ENCODE data around the gene ORM1. TPM values are rescaled to one million over a fixed set of nuclear protein-coding genes. Genes with fewer than 3 reads are reported as not detected.
"Not testable (repeated sequence)": the region's sequence is repeated elsewhere in the genome, so short reads cannot be mapped to it uniquely, and the experiment has no call there.

ORM1 gene
- total RNA-seq, 1 donor, result not detected

DNA sequence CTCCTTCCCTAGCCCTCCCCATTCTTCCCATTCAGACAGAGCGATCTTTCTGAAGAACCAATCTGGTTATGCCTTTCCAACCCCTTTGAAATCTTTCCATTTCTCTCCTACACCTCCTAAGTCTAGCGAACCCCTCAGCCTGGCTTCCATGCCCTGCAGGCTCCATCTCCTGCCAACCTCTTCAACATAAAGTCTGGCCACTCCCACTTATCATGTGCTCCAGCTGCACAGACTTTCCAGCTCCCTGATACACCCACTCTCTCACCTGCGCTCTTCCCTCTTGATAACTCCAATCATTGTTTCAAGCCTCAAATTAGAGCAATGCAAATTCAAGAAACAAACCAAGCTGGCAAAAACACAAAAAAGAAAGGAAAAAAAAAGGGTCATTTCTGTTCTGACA, 3.8 kb upstream of the ORM1 start:
- no peak for DNase-seq (ENCODE audit: low read depth)
- H3K4me3 ChIP-seq (ENCODE audit: low read depth, low read length), result no peak overlapping the region
- TF ChIP-seq, protein P1, sequence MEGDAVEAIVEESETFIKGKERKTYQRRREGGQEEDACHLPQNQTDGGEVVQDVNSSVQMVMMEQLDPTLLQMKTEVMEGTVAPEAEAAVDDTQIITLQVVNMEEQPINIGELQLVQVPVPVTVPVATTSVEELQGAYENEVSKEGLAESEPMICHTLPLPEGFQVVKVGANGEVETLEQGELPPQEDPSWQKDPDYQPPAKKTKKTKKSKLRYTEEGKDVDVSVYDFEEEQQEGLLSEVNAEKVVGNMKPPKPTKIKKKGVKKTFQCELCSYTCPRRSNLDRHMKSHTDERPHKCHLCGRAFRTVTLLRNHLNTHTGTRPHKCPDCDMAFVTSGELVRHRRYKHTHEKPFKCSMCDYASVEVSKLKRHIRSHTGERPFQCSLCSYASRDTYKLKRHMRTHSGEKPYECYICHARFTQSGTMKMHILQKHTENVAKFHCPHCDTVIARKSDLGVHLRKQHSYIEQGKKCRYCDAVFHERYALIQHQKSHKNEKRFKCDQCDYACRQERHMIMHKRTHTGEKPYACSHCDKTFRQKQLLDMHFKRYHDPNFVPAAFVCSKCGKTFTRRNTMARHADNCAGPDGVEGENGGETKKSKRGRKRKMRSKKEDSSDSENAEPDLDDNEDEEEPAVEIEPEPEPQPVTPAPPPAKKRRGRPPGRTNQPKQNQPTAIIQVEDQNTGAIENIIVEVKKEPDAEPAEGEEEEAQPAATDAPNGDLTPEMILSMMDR (IDR thresholded peaks at IDR 0.05; ENCODE audit: insufficient read depth, low read depth, low read length), result no peak

DNA sequence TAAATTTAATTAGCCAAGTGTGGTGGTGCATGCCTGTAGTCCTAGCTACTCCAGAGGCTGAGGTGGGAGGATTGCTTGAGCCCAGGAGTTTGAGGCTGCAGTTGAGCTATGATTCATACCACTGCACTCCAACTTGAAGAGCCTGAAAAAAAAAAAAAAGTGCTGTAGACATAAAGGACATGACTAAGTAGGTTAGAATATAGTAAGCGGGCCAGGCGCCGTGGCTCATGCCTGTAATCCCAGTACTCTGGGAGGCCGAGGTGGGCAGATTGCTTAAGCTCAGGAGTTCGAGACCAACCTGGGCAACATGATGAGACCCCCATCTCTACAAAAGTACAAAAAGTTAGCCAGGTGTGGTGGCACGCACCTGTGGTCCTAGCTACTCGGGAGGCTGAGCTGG, 2.2 kb upstream of the ORM1 start:
- DNase-seq (ENCODE audit: low read depth); H3K4me3 ChIP-seq (ENCODE audit: low read depth, low read length): not testable (repeated sequence)

DNA sequence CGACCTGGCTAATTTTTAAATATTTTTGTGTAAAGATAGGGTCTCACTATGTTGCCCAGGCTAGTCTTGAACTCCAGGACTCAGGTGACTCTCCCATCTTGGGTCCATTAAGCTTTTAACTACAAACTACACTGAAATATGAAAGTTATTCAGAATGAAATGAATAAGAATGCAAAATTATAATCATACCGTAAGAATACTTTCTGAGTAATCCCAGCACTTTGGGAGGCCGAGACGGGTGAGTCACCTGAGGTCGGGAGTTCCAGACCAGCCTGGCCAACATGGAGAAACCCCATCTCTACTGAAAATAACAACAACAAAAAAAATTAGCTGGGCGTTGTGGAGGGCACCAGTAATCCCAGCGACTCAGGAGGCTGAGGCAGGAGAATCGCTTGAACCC, 1.1 kb upstream of the ORM1 start:
- TF ChIP-seq, protein P1 (IDR thresholded peaks at IDR 0.05; ENCODE audit: insufficient read depth, low read depth, low read length), result no peak
- DNase-seq (ENCODE audit: low read depth), result no peak
- H3K4me3 ChIP-seq (ENCODE audit: low read depth, low read length), result no peak overlapping the region

DNA sequence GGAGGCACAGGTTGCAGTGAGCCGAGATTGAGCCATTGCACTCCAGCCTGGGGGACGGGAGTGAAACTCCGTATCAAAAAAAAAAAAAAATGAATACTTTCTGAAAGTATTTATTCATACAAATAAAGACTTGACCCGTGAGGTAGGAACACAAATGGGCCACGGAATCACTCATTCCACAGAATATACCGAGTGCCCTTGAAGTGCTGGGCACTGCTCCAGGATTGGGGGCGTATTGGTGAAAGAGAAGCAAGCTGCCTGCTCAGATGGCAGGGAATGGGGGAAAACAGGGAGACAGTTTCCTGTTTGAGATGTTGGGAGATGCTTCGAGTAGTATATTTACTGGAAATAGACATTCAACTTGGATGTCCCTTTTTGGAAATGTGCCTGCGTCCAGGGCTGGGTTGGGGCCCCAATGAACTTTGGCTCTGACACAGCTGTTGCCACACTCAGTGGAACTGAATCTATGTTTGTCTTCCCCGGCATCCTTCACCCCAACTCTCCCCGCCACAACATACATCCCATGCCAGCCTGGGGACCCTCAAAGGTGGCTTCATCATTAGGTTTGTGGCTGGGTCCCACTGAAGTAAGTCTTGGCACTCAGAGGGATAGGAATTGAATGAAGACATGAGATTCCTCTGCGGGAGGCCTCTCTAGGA, 609 bp upstream of the ORM1 start:
- H3K4me3 ChIP-seq (ENCODE audit: low read depth, low read length); DNase-seq (ENCODE audit: low read depth): not testable (repeated sequence)

DNA sequence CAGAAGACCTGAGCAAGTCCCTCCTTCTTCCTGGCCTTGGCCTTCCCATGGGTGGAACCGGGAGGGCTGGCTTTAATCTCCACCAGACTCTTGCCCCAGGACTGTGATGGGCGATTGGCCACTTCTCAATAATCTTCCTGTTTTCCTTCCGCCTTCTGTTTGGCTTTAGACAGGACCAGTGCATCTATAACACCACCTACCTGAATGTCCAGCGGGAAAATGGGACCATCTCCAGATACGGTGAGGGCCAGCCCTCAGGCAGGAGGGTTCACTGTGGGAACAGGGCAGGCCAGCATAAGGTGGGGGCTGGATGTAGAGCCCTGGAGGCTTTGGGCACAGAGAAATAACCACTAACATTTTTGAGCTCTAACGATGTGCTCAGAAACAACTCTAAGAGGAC, 951 bp downstream of the ORM1 start:
- H3K4me3 ChIP-seq (ENCODE audit: low read depth, low read length); DNase-seq (ENCODE audit: low read depth): not testable (repeated sequence)

DNA sequence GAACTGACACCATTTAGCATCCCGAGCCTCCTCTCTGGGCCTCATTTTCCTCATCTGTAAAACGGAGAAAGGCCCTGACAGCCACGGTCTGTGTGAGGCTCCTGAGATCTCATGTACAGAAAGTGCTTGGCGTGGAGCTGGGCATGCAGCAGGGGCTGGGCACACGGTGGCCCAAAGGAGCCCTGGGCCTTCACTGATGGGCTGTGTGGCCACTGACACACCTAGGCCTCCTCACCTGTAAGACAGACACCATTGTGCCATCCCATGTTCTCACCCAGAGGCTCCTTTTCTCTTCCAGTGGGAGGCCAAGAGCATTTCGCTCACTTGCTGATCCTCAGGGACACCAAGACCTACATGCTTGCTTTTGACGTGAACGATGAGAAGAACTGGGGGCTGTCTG, 1.6 kb downstream of the ORM1 start:
- no peak for DNase-seq (ENCODE audit: low read depth)
- TF ChIP-seq, protein P1 (IDR thresholded peaks at IDR 0.05; ENCODE audit: insufficient read depth, low read depth, low read length), result no peak
- H3K4me3 ChIP-seq (ENCODE audit: low read depth, low read length), result no peak overlapping the region

DNA sequence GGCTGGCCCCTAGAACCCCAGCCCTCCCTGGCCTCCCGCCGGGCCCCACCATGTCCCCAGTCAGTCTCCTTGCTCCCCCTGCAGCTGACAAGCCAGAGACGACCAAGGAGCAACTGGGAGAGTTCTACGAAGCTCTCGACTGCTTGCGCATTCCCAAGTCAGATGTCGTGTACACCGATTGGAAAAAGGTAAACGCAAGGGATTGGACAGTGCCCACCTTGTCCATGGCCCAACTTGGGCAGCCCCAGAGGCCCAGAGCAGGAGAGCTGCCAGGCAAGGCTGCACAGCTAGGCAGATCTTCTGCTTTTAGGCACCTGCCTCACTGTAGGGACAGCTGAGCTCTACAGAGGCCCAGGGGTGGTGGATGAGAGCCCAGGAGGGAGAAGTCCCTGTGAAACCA, 2.1 kb downstream of the ORM1 start:
- not testable (repeated sequence) for H3K4me3 ChIP-seq (ENCODE audit: low read depth, low read length); DNase-seq (ENCODE audit: low read depth)

DNA sequence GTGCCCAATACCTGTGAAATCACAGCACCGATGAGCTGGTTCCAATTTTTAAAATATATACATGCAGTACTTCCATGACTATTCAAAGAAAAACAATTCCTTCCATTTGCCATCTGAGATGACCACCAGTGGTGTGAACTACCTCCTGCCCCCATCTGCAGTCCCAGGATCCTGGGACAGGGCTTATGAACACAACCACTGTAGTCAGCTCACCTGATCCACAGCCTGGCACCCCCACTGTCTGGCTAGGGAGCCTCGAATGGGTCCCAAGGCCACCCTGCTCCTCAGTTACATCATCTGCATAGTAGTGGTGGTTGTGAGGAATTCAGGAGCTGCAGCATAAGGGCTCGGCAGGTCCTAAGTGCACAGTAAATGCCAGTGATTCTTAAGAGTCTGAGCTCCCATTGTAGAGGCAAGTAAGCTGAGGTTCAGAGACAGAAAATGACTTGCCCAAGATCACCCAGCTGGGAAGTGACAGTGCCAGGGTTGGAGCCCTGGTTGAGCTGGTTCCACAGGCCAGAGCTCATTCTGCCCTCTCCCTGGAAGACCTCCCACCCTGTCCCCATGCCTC, 2.9 kb downstream of the ORM1 start:
- not testable (repeated sequence) for H3K4me3 ChIP-seq (ENCODE audit: low read depth, low read length); DNase-seq (ENCODE audit: low read depth)

DNA sequence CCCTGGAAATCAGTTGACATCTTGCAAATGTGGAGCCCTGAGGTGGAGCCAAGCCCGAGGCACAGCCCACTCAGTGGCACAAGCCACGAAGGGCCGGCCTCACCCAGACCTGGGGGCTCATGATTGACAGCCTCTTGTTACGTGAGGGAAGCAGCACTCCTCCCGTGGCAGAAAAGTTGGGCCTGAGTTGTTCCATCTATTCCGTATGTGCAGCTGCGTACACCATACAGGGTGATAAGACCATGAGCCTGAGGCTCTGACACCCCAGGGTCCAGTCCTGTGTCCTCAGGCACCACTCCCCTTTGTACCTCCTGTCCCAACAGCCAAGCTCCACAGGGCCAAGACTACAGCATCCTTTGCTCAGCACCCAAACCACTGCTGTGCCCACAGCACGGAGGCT, 4.9 kb downstream of the ORM1 start:
- no peak overlapping the region for H3K4me3 ChIP-seq (ENCODE audit: low read depth, low read length)
- DNase-seq (ENCODE audit: low read depth), result no peak
- TF ChIP-seq, protein P1 (IDR thresholded peaks at IDR 0.05; ENCODE audit: insufficient read depth, low read depth, low read length), result no peak

DNA sequence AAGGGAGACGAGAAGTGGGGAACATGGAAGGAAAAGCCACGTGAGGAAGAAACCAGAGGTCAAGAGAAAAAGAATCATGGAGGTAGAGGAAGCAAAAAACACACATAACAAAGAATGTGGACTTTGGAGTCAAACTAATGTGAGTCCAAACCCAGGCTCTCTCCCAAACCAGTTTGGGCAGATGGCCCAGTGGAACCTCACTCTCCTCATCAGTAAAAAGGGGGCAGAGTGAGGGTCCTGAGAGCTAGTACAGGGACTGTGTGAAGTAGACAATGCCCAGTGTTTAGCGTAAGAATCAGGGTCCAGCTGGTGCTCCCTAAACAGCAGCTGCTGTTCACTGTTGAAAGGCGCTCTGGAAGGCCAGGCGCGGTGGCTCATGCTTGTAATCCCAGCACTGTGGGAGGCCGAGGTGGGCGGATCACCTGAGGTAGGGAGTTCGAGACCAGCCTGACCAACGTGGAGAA, 5.5 kb downstream of the ORM1 start:
- H3K4me3 ChIP-seq (ENCODE audit: low read depth, low read length); DNase-seq (ENCODE audit: low read depth): not testable (repeated sequence)

DNA sequence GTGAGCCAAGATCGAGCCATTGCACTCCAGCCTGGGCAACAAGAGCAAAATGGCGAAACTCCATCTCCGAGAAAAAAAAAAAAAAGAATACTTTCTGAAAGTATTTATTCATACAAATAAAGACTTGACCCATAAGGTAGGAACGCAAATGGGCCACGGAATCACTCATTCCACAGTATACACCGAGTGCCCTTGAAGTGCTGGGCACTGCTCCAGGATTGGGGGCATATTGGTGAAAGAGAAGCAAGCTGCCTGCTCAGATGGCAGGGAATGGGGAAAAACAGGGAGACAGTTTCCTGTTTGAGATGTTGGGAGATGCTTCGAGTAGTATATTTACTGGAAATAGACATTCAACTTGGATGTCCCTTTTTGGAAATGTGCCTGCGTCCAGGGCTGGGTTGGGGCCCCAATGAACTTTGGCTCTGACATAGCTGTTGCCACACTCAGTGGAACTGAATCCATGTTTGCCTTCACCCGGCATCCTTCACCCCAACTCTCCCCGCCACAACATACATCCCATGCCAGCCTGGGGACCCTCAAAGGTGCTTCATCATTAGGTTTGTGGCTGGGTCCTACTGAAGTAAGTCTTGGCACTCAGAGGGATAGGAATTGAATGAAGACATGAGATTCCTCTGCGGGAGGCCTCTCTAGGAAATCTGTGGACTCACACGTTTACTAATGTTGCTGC, 6.2 kb downstream of the ORM1 start:
- H3K4me3 ChIP-seq (ENCODE audit: low read depth, low read length); DNase-seq (ENCODE audit: low read depth): not testable (repeated sequence)

DNA sequence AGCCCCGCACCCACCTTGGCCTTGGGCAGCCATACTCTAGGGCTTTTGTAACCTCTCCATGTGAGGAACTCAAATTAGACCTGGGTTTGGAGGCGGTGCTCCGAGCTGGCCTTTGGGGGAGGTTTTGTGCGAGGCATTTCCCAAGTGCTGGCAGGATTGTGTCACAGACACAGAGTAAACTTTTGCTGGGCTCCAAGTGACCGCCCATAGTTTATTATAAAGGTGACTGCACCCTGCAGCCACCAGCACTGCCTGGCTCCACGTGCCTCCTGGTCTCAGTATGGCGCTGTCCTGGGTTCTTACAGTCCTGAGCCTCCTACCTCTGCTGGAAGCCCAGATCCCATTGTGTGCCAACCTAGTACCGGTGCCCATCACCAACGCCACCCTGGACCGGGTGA, 6.7 kb downstream of the ORM1 start, which contains the start of gene ORM2:
ORM2 (plus strand) TSS at position 245 of the 398 bp plus-strand sequence; CDS start at position 281, 36 bp downstream.
- H3K4me3 ChIP-seq (ENCODE audit: low read depth, low read length); DNase-seq (ENCODE audit: low read depth): not testable (repeated sequence)
